GM21515 (cell line): ENCODE results near the gene ZNF100.
"Not testable (repeated sequence)": the region's sequence is repeated elsewhere in the genome, so short reads cannot be mapped to it uniquely, and the experiment has no call there.

Experiments
- ATAC-seq: cut with Tn5 transposase; IDR thresholded peaks from one replicate; pipeline ENCODE4 v1.9.1; 2021; ENCODE audit not compliant: unreplicated experiment

ZNF100 gene

DNA sequence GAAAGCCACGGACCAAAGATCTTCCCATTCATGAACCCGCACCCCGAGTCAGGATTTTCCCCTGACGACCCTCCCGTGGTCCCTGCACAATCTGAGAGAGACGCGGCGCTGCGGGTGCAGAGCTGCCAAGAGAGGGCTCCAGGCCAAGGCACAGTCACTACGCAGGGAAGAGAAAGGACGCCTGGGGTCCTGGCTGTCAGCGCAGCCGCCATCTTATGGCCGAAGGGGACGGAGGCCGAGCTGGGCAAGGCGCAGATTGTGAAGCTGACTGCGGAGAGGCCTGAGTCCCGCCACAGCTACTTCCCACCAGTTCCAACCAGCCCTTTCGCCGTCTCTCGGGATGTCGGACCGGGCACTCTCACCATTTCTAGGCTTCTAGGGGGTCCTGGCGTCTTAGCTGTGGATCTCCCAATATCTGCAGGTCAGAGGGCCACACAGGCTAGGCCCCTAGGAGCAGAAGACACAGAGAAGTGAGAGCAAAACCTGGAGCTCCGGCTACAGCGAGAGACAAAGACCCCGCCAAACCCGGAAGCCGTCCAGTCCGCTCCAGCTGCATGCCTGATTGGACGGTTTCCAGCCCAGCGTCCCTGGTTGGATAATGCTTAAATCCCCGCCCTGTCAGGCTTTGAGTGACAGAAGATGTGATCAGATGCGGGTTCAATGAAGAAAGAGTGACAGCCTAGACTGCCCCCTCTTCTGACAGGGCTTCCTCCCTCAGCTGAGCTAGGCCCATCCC, at the start of gene ZNF100:
Gene ZNF100, minus strand, starts transcription at position 515 of the 736 bp plus-strand sequence. Its CDS starts 150 bp downstream, at position 365.
- ATAC-seq: peak; percentile 86

- ATAC-seq: no peak
Measured at GRCh38 chr19:21812448-21812847, 45.1 kb upstream of the ZNF100 start.

- ATAC-seq: not testable (repeated sequence)
Measured at GRCh38 chr19:21808400-21809000, 41.1 kb upstream of the ZNF100 start.

DNA sequence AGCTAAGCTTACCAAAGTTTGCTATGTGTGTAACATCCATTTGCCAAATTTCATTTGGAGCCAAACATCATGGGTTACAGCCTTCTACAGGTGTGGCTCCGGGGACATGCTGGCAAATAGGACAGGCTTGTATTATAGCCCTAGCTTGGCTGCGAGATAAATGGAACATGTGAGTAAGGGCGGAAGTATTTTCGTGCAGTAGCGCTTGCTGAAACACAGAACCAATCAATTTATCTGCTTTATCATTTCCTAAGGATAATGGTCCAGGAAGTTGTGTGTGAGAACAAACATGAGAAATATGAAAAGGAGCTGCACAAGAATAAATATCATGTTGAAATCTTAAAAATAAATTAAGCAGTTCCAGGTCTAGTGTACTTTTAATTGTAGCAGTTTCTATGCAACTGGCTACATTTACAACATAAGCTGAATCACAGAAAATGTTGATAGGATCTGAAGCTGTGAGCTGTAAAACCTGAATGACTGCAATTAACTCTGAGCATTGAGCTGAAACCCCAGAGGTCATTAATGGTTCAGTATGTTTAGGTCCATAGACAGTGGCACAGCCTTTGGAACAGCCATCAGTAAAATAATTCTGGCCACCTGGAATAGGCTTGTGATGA, 22.2 kb upstream of the ZNF100 start:
- no peak for ATAC-seq

- ATAC-seq: no peak
Measured at GRCh38 chr19:21786936-21787335, 19.6 kb upstream of the ZNF100 start.

DNA sequence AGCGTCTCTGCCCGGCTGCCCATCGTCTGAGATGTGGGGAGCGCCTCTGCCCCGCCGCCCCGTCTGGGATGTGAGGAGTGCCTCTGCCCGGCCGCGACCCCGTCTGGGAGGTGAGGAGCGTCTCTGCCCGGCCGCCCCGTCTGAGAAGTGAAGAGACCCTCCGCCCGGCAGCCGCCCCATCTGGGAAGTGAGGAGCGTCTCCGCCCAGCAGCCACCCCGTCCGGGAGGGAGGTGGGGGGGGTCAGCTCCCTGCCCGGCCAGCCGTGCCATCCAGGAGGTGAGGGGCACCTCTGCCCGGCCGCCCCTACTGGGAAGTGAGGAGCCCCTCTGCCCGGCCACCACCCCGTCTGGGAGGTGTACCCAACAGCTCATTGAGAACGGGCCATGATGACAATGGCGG, 8.4 kb upstream of the ZNF100 start:
- not testable (repeated sequence) for ATAC-seq

DNA sequence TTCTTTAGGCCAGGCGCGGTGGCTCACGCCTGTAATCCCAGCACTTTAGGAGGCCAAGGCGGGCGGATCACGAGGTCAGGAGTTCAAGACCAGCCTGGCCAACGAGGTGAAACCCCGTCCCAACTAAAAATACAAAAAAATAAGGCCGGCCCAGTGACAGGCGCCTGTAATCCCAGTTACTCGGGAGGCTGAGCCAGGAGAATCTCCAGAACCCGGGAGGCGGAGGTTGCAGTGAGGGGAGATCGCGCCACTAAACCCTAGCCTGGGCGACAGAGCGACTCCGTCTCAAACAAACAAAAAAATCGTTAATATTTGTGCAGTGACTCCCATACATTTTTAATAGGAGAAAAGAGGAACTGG, 694 bp downstream of the ZNF100 start:
- ATAC-seq: peak; percentile 8

DNA sequence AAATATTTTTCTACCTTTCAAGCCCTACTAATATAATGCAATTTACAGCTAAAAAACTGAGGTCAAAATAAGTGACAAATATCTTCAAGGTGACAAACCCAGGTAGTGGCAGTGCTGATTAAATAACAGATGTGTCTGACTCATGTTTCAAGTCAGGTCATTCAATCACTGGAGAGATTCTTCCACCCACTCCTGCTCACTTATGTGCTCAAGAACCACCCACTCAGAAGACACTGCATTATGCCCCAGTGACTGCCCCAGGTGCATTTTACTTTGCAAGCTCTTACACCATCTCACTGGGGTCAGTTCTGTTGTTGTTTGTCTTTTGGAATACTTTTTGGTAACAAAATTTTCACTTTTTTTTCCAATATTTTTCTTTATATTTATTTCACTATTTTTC, 2.2 kb downstream of the ZNF100 start:
- no peak for ATAC-seq

DNA sequence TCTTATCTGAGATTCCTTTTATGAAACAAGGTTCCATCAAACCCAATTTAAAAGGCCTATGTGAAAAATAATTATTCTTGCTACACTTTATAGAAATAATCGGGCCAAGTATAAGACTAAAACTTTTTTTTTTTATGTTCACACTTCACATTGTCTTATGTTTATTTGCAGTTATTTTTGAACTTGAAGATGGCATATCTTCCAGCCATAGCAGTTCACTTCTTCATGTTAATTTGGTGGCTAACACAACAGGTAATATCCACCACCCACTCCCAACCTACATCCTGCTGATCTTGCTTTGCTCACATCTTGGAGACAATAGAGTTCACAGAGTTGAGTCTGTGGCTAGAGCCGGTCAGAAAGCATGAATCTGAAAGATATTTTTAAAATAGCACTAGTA, 5.8 kb downstream of the ZNF100 start:
- not testable (repeated sequence) for ATAC-seq

- no peak for ATAC-seq
Measured at GRCh38 chr19:21758296-21758695, 9.1 kb downstream of the ZNF100 start.

- ATAC-seq: not testable (repeated sequence)
Measured at GRCh38 chr19:21755555-21755954, 11.8 kb downstream of the ZNF100 start.

- no peak for ATAC-seq
Measured at GRCh38 chr19:21751384-21751783, 16.0 kb downstream of the ZNF100 start.

- ATAC-seq: no peak
Measured at GRCh38 chr19:21750586-21751128, 16.7 kb downstream of the ZNF100 start.

DNA sequence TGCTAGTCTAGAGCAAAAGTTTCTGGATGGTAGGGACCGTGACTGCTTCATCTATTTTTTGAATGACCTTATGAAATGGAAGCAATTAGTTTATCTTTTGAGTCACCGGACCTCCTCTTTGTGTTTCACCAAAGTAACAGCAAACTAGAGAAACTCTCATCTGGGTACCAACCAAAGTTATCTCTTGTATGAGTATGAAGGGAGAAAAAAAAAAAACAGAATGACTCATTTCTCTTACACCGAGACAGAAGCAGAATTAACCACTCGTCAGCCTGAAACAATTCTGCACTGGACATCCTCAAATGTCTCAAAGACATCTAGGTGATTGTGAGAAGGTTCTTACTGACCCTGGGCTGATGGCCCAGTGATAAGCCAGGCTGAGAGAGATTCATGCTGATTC, 18.3 kb downstream of the ZNF100 start:
- no peak for ATAC-seq

DNA sequence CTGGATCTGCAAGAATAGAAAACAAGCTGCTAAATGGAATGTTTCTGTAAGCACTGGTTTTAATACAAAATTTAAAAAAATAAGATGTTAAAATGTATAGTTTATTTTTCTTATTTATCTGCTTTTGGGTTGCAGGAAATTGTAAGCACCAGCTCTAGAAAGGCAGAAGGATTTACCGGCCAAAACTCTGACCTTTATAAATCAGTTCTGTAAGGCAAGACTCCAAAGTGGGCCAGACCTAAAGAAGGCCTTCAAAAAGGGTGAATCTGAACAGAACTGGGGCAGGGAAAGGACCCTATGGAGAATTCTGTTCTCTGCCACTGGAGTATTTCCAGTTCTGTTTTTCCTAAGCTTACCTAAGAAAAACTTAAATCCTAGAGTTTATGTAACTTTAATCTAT, 19.3 kb downstream of the ZNF100 start:
- no peak for ATAC-seq

GRCh38 chr19:21740559-21740958, 26.8 kb downstream of the ZNF100 start:
- no peak for ATAC-seq

- ATAC-seq: not testable (repeated sequence)
Measured at GRCh38 chr19:21726942-21727747, 40.2 kb downstream of the ZNF100 start.

- no peak for ATAC-seq
Measured at GRCh38 chr19:21713761-21714160, 53.6 kb downstream of the ZNF100 start.

- ATAC-seq: no peak
Measured at GRCh38 chr19:21709464-21709863, 57.9 kb downstream of the ZNF100 start.

GRCh38 chr19:21707878-21708277, 59.5 kb downstream of the ZNF100 start:
- not testable (repeated sequence) for ATAC-seq

DNA sequence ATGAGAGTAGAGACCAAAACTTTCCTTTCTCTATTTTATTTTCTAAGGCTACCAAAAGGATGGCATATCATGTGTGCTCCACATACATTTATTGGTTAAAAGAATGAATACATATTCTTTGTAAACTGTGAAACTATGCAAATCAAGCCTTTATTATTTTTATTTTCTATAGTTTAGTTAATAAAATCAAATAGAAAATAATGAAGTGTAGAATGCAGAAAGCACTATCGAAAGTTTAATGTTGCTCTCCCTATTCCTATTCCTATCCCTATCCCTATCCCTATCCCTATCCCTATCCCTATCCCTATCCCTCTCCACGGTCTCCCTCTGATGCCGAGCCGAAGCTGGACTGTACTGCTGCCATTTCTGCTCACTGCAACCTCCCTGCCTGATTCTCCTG, 60.3 kb downstream of the ZNF100 start:
- no peak for ATAC-seq
